Stimulated activated CD4-positive, alpha-beta T cell treated with anti-CD3 and anti-CD28 coated beads, Interleukin-2, amount 100 ng/mL, for 24 hours (primary cell): ENCODE results near the gene MCM8.
A peak's percentile ranks its signal among the peaks of the same experiment; 100 is the strongest.

ENCODE experiments used
- DNase-seq, 2 donors: peaks; one replicate each; pipeline ENCODE4 v3.0.0-alpha.2; 2020

The MCM8 gene

DNA sequence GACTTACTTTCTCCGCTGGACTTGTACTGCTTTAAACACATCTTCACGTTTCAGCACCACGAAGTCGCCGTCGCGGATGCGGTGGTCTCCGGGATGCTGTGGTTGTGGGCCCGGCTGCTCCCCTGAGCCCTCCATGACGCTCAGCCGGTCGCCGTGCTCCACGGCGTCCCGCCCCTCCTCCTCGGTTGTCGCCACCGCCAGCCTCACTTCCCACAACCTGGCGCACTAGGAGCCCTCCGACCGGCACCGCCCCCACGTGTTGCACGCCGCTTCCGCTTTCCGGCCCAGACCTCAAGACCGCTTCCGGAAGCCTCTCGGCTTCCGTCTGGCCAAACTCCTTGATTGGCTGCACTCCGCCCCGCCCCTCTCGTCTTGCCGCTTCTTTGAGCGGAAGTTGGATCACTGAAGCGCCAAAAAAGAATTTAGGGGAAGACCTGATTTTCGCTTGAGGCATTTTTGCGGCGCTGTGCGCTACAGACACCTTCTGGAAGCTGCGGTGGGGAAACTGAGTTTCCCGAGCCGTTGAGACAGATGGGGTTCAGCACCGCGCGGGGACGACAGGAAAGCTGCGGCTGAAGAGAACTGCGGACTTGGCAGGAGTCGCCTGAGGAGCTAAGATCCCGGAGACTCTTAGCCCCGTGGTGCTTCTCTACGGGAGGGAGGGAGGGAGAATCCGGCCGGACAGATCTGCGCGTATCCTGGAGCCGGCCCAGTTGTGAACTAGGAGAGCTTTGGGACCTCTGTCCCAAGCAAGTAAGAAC lies at the start of gene MCM8, which contains the start of gene TRMT6:
MCM8 (plus strand) TSS at position 382 of the 761 bp plus-strand sequence. CDS start 1,364 bp downstream, outside the sequence.
TRMT6 (minus strand) TSS at position 263 of the 761 bp plus-strand sequence; CDS start at position 135, 128 bp downstream.
- DNase-seq = peak; percentile 98

DNA sequence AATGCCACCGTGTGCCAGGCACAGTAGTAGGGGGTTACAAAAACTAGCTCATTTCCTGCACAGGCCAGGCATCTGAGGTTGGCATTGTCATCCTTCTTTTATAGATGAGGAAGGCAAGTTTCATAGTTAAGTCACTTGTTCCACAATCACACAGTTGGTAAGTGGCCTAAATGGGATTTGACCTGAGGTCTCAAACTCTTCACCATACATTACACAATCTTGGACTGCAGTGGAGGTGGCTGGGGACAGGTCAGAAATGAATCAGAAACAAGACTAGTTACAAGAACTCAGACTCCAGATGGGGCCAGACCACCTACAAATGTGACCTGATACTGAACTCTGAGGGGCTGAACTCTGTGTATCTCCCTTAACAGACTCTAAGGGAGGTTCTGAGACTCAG lies 49.5 kb upstream of the MCM8 start:
- DNase-seq = no peak

DNA sequence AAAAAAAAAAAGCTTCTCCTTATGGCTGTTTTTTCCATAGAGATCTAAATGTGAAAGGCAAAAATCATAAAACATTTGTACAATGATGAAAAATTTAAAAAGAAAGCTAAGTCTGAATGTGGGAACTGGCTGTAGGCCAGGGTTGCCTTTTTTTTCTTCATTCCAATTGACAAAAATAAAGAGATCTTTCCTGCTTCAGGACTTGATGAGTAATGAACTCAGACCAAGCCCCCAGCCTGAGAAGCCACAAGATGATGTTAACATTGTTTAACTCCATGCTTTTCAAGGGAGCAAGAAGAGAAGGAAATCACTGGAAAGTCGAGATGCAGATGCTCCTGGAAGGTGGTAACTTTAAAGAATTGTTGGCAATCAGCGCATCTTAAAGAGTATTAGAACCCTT lies 41.5 kb upstream of the MCM8 start:
- no peak for DNase-seq

DNA sequence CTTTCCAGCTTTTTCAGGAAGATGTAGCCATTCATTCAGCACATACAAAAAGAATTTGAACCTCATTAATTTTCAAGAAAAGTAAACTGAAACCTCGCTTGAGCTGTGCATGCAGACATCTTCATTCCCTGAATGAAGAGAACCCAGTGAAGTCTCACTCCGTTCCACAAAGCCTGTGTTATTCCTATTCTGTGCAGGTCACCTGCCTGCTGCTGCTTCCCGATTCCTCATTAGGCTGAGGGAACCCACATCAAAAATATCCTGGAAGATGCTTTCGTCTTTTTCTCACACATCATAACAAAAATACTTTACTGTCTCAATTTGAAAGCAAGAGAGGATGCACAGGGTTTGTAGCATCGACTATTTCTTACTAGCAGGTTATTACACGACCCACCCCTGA lies 40.3 kb upstream of the MCM8 start:
- DNase-seq = no peak

DNA sequence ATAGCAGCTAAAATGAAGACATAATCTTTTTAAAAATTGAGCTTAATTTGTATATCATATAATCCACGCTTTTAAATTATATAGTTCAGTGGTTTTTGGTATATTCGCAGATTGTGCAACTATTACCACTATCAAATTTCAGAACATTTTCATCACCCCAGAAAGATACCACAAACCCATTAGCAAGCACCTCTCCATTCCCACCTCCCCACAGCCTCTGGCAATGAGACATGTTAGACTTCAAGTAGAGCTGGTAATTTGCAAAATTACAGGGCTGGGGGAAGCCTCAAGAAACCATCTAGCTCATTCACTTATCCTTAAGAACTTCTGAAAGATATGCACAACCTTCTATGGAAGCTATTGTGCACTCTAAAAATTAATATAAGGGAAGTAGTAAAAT lies 37.3 kb upstream of the MCM8 start:
- DNase-seq = no peak

DNA sequence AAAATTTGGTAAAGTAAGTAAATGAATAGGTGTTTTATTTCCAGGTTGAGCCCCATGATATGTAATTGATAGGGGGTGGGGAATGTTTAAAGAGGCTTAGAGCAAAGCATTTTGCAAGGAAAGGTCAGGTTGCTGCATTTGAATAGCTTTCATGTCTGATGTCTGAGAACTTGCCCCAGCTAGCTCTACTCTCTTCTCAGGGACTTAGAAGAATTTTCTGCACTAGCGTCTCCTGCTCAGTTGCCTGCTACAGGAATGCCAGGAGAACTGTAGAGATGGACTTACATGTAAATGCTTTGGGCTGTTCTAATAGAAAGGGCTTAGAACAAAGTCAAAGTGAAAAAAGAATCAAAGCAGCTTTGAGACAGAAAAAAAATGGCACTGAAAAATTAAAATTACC lies 35.6 kb upstream of the MCM8 start:
- DNase-seq = no peak

DNA sequence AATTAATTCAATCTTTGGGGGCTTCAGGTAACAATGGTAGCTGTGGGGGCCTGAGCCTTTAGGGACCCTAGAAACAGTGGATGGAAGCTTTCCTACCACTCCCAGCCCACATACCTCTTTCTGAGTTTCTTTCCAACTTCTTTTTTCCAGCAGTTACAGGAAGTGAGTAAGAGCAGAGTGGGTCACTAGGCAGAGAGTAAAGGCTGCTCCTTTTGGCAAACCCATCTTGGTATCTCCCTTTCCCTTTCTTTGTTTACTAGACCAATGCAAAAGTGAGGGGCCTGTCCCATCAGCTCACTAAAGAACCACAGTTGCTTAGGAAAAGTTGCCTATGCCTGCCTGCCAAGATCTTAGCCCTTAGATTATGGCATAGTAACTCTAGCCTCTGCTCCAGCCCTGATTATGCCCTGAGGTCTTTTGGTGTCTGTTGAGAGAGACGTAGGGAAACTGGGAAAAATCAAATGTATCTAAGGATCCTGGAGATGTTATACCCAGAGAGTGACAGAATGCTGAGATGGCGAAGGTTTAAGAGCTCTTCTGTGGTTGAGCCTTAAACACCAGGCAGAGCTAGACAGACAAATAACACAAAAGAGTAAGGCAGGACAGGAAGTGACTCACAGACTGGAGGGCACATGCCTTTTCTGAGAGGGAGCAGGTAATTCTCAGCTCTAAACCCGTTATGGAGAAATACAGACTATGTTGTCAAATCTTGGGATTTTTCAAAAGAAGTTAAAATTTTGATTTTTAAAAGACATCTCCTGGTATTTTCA lies 31.4 kb upstream of the MCM8 start:
- no peak for DNase-seq

DNA sequence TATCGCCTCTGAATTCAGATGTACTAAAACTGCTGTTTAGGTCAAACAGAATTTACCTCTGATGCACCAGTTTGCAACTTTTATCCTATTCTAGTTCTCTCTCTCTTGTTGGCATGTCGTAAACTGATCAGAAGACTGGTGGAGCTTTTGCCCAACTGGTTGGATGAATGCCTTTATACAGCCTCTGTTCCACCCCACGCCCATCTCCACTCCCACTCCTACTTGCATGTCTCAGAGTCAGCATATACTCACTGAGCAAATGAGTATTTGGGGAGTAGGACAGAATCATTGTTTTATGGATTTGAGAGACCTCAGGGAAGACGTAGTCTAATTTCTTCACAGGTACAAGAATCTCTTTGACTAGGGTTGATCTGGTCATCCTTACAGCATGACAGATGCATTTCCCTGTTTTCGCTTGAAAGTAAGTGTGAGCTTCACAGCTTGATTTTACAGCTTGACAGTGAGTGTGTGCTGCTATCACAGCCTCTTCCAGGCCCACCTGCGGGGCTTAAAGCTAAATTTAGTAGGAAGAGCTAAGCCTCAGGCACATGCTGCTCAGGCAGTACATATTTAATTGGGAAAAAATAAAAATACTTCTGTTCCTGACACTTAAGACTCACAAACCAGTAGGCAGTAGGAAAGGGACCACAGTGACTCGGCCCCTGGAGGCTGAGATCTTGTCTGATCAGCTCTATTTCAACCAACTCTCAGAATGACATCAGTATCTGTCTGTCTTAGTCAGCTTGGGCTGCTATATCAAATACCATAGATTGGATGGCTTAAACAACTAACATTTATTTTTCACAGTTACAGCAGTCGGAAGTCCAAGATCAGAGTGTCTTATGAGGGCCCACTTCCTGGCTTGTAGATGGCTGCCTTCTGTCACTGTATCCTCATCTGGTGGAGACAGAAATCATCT lies 30.6 kb upstream of the MCM8 start:
- peak in 1 of 2 donors; percentile 28 for DNase-seq

DNA sequence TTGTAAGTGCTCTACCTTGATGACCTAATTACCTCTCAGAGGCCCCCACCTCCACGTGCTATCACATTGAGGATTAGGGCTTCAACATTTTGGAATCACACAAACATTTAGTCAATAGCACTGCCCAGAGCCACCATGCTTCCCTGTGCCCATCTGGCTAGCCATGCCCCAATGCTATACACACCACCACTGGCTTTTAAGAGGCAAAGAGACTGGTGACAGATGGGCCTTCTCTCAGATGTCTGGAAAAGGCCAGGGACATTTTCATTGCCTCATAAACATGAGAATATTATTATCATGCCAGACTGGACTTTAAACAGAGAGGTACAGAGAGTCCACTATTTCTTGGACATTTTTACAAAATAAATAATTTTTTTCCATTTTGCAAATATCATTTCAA lies 29.9 kb upstream of the MCM8 start:
- DNase-seq = no peak

DNA sequence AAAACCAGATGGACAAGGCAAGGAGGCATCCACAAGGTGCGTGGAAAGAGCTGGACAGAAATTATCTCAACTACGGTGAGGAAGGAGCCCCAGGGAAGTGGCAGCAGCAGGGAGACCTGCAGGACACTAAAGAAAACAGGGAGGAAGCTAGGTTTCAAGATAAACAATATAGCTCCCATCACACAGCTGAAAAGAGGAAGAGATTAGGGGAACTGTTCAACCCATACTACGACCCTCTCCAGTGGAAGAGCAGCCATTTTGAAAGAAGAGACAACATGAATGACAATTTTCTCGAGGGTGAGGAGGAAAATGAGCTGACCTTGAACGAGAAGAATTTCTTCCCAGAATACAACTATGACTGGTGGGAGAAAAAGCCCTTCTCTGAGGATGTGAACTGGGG lies 27.0 kb upstream of the MCM8 start:
- no peak for DNase-seq

DNA sequence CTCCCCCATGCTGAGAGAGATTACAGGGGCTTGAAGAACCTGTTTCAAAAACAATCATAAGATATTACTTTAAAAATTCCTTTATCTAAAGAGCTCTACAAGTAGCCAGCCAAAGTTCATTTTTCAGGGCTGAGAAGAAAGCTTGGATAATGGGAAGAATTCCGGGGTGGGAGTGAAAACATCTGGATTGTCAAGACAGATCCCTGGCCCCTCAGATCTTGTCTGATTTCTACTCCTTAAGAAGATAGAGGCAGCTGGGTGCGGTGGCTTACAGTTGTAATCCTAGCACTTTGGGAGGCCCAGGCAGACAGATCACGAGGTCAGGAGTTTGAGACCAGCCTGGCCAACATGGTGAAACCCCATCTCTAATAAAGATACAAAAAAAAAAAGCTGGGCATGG lies 24.9 kb upstream of the MCM8 start:
- DNase-seq = no peak

DNA sequence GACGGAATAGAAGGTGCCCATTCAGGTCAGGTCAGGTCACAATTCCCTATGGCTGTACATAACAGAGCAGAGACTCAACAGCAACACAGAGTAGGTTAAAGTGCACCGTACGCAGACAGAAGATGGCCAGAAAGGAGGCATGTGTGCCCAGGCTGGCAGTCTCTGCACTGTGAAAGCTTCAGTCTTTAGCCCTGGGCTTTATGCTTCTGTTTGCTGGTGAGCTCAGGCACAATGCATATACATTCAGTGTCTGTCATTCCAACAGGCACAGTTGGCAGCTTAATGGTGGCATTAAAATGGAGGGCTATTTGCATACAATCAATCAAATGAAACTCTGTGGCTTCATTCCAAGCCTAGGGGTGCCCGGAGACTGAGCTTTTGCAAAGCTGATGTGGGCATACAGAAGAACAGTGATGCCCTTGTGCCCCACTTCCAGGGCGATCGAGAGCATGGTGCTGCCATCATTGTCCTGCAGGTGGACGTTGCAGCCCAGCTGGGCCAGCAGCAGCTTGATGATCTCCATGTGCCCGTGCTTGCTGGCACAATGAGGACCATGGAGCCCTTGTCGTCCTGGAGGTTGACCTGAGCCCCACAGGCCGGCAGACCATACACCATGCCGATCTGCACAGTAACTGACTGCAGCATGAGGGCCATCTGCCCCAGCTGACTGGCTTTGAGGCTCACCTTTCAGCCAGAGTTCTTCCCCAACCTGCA lies 22.5 kb upstream of the MCM8 start:
- DNase-seq = no peak

DNA sequence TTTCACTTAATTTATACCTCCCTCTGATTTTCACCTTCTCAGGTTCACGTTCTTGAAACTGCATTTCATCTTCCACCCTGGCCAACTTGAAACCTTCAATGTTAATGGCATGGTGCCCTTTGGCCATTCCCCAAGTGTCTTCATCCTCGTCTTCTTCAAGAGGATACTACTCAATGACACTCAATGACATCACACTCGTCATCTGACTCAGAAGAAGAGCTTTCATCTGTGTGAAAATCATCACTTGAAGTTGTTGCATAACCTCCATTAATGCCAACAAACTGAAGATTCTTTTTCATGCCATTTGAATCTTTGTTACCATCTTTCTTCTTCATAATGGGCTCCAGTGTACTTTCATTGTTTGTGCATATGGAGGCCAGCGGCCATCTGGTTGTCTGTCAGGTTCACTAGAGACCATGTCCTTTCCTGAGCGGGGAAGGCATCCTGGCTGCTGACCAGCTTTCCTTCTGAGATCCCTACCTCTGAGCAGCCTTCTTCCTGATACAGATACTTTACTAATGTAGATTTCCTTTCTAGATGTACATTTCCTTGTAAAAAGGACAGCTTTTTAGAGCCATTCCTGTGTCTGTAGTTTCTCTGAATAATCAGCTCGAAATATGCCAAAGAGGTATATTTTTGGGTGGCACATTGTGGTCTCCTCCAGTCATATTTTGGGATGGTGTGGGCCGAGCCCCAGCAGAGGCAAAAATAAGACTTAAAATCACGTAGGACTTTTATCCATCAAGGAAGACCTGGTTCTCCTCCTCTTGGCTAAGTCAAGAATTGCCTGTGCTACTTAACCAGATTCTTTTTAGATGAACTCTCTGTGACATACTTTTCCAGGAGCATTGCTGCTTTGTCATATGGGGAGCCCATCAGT lies 21.4 kb upstream of the MCM8 start:
- no peak for DNase-seq

DNA sequence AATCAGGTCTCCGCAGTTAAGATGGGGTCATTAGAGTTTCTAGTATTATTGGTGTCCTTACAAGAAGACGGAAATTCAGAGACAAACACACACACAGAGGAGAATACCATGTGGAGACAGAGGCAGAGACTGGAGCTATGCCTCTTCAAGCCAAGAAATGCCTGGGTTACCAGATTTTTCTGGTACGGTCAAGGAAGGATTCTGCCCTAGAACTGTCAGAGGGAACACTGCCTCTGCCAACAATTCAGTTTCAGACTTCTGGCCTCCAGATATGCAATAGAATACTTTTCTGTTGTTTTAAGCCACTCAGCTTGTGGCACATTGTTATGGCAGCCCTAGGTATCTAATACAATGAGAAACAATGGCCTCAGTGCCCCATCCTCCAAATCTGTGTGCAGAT lies 19.0 kb upstream of the MCM8 start:
- DNase-seq = no peak

DNA sequence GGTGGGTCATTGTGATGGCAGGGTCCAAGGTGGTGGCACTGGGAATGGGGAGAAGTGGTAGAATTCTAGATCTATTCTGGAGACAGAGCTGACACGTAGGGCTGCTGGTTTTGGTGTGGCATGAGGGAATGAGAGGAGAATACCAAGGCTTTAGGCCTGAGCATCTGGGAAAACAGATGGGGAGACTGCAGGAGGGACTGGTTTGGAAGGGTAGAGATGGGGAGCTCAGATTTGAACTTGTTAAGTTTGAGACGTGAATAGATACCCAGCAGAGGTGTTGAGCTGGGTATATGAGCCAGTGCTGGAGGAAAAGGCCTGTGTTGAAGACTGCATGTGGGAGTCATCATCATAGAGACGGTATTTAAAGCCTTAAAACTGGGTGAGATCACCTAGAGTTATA lies 17.7 kb upstream of the MCM8 start:
- DNase-seq = no peak

DNA sequence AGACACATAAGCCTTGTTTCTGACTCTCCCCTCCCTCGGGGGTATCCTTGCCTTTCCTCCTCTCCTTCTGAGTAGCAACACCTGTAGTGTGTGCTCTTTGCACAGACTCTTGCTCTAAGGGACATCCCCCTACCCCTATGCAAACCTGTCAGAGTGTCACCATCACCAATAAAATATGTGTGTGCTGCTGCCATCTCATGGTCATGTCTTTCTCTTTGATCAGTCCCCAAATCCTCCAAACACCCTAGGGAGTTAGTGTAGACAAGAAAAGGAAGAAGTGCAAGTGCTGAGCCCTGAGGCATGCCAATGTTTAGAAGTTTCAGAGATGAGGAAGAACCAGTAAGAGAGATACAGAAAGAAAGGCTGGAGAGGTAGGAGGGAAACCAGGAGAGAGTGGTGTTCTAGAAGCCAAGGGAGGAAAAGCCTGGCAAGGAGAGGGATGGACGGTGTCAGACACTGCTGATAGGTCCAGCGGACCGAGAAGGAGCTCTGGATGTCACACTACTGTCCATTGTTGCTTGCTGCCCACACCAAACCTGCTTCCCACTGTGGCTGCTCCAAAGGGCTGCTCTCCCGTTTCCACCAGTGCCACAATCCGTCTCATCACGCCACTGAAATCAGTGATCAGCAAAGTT lies 16.5 kb upstream of the MCM8 start:
- no peak for DNase-seq

DNA sequence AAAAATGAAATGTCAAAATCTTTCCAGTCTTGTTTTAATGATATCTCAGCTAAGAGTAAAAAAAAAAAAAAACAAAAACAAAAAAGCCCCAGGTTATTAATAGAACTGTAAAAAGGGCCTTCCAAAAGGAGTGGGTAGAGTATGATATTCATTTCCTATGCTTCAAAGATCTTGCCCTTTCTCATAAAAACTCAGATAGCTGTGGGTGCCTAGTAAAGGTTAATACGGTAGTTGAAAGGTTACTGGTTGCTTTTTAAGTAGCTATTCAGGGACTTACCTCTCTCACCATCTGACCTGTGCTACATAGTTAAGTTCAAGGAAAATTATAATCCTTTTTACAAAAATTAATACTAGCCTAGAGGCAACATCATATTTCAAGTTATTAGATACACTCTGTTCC lies 15.1 kb upstream of the MCM8 start:
- DNase-seq = no peak

DNA sequence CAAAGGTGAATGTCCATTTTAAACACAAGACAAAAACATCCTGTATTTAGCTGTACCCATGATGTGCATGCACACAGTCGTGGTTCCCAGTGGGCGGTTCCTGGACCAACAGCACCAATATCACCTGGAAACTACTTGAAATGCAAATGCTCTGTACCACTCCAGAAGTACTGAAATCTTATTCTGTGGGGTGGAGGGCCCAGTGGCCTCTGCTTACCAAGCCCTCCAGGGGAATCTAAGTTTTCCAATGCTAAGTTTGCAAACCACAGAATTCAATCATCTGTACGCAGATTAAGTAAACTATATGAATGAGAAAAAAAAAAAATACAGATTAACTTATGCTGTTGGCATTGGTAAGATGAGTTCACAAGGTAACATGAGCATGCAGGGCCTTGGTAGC lies 14.2 kb upstream of the MCM8 start:
- DNase-seq = no peak

DNA sequence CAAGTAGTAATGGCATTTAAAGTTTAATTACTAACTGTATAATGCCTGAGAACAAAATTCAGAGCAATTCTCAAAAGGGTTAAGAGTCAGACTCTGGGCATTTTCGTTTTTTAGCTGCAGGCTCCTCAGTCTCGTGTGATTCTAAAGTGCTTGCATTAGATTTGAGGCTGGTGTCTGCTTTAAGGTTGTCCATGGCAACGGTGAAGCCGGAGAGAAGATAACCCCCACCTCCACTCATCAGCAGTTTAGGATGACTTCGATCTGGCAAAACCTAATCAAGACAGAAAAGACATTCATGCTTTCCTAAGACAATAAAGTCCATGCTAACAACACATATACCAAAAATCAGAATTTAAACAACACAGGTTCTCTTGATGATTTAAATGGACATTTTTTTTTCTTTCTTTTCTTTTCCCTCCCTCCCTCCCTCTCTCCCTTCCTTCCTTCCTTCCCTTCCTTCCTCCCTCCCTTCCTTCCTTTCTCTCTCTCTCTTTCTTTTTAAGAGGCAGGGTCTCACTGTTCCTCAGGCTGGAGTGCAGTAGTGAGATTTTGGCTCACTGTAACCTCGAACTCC lies 11.9 kb upstream of the MCM8 start:
- no peak for DNase-seq

DNA sequence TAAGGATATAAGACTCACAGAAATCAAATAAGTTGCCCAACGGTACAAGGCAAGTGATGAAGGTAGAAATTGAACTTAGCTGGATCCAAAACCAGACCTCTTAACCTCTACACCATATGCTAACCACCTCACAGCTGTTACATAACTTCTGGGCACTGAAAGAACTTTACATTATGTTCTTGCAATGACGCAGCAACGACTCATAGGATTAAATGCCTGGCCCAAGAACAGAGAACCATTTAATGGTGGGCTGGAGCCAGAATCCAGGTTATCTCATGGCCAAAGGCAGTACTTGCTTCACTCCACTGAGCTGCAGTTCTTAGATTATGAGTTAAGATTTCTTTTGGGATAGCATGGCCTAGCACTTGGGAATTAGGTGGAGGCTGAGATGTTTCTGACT lies 4.5 kb upstream of the MCM8 start:
- no peak for DNase-seq

DNA sequence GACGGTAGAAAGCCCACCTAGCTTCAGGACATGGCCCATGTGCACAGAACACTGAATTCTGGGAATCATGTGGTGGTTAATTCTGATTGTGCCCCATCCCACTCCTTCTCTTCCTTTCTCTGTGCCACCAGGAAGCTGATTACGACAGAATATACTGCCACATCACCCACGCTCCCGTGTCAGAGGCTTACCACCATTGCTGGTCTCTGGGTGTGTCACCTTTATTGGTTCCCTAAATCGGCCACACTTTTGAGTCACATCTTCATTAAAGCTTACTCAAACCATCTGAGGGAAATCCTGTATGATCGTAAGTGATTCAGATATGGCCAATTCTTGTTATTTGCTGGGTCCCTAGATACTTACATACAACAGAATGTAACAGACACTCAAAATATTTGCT lies 3.2 kb upstream of the MCM8 start:
- DNase-seq = peak; percentile 35 to 43
